Mucosa of stomach (tissue), 1 donor: ENCODE data around the gene RCBTB2.

Source experiments
- H3K27me3 ChIP-seq: one replicate; pipeline ENCODE4 v1.7.0; 2013; ENCODE audit warnings: mild to moderate bottlenecking, low read length; ENCODE audit not compliant: control insufficient read depth, insufficient read depth
- H3K36me3 ChIP-seq: one replicate; pipeline ENCODE4 v1.7.0; 2013; ENCODE audit warnings: low read length; ENCODE audit not compliant: control insufficient read depth, insufficient read depth
- H3K4me1 ChIP-seq: one replicate; pipeline ENCODE4 v1.7.0; 2013; ENCODE audit warnings: mild to moderate bottlenecking, low read length; ENCODE audit not compliant: control insufficient read depth, insufficient read depth
- H3K4me3 ChIP-seq: one replicate; pipeline ENCODE4 v1.7.0; 2013; ENCODE audit warnings: low read length
- H3K9ac ChIP-seq: one replicate; pipeline ENCODE4 v1.7.0; 2013; ENCODE audit warnings: mild to moderate bottlenecking, low read length, moderate library complexity
- H3K9me3 ChIP-seq: one replicate; pipeline ENCODE4 v1.7.0; 2013; ENCODE audit warnings: mild to moderate bottlenecking, low read length, moderate library complexity; ENCODE audit not compliant: control insufficient read depth
- donor health status: Pancreatic carcinoma.

RCBTB2 gene

DNA sequence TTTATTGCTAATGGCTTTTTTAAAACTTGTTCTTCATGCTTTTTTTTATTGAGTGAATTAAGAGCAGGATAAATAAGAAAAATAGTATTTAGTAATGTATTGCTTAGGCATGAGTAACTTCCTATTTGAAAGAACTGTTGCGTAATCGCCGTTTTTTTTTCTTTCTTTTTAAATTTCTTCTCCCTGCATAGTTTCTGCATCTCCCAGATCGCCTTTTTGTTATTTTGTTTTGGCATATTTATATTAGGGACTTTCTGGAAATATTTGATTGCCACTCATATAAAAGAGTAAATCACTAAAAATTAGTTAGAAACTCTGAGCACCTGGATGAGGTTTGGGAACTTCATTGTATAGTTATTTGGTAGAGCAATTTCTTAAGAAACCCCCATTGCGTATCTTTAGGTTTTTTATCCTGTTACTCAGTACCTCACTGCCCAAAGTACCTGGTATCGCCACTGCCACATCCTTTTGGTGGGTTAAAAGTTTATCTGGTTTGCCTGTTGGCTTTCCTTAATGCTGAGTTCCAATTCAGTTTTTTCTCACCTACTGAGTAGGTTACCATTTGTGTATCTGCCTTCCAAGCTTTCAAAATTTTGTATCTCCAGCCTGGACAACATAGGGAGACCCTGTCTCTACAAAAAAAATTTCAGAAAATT, 83.8 kb downstream of the RCBTB2 start:
- Histone ChIP-seq H3K36me3 (no peaks in the 10 kb centered on the region), H3K9ac (no peak overlapping the region), H3K27me3 (no peaks in the 10 kb centered on the region), H3K4me1 (no peaks in the 10 kb centered on the region), H3K9me3 (no peaks in the 10 kb centered on the region), H3K4me3 (no peak overlapping the region)

DNA sequence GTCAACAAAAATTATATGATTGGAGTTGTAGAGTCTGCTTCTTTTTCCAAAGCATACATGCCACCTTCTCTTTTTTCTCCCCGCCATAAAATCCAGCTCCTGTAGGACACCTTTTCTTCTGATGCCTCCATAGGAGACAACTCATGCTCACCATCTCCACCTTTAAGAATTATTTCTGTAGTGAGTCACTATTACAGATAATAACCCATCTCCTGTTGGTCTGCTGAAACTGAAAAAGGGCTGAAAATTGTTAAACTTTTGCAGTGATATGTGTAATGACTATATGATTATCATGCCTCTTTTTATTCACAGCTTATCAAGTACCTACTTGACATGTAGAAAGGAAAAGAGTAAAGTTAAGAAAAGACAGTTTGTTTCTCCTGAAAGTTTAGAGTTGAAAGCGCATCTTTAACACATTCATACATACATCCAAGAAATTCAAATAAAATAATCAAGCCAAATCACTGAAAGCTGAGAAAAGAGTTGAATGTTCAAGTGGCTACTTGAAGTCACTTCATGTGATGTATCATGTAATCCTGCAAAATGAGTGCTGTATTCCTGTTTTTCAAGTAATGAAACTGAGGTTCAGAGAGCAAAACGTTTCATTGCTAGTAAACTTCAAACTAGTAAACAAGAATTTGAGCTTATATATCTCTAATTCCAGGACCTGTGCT, 84.5 kb downstream of the RCBTB2 start:
- Histone ChIP-seq H3K4me1 (no peaks in the 10 kb centered on the region), H3K9ac (no peak overlapping the region), H3K36me3 (no peaks in the 10 kb centered on the region), H3K27me3 (no peaks in the 10 kb centered on the region), H3K4me3 (no peak overlapping the region), H3K9me3 (no peaks in the 10 kb centered on the region)

DNA sequence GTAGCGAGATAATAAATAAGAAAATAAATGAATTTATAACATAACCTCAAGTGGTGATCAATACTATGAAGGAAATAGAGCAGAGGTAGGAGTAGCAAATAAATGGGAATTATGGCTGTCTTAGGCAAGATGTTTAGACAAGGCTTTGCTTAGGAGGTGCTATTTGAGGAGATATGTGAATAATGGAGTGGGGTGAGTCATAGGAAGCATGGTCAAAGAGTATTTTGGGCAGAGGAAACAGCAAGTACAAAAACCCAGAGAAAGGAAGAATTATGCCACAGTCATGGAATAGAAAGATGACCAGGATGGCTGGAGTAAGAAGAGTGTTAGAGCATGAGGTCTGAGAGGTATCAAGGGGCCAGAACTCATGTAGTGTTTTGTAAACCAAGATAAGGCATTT, 86.4 kb downstream of the RCBTB2 start:
- Histone ChIP-seq H3K27me3 (no peaks in the 10 kb centered on the region), H3K9me3 (no peaks in the 10 kb centered on the region), H3K4me1 (no peaks in the 10 kb centered on the region), H3K4me3 (no peak overlapping the region), H3K9ac (no peak overlapping the region), H3K36me3 (no peaks in the 10 kb centered on the region)

DNA sequence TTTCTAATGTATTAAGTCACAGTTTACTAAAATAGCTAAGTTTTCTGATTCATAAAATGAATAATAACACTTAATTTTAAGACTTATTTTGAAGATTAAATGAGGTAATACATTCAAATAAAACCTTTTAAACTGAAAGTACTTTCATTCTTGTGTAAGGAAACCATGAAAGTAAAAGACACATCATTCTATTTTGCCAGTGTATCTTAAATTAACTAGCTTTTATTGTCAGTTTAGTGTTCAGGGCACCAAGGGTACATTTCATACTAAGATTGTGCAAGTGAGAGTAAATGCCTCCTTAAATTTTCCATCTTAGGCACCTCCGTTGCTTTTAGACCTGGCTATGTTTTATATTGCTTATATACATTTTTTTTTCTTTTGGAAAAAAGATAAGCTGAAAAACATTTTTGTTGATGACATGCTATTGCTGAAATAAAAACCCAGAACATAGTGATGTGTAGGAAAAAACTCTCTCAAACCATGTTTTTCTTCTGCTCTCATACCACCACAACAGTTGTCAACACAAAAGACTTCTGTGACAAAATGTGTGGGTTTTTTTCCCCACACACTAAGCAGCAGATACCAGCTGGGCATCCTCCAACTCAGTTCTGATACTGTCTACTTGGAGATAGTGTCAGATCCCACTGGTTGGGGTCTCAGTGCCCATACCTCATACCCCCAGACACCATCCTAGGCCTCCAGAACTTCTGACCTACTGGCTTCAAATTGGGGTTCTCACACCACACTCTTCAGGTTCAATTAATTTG, 89.3 kb downstream of the RCBTB2 start:
- Histone ChIP-seq H3K9me3 (no peaks in the 10 kb centered on the region), H3K27me3 (no peaks in the 10 kb centered on the region), H3K36me3 (no peaks in the 10 kb centered on the region), H3K4me3 (no peak overlapping the region), H3K4me1 (no peaks in the 10 kb centered on the region), H3K9ac (no peak overlapping the region)
